LHCN-M2 (cell line): ENCODE measurements around the gene DNAH9. TPM values are rescaled to one million over a fixed set of nuclear protein-coding genes. Genes with fewer than 3 reads are reported as not detected.

Experiments
- DNase-seq: peaks from one replicate; pipeline ENCODE4 v3.0.0-alpha.2; 2012; ENCODE audit warnings: low read depth
- polyA plus RNA-seq: library from polyadenylated mRNA; unstranded; fragments of >200 nt; gene quantifications from one replicate; pipeline ENCODE4 v1.2.1, GENCODE V29; 2012; ENCODE audit warnings: missing spikeins
- total RNA-seq: library from RNA; depleted of rRNA; stranded (reverse); fragments of >200 nt; gene quantifications from 2 replicates; pipeline ENCODE4 v1.2.3, GENCODE V29; 2014; rRNA removed

Gene DNAH9, protein sequence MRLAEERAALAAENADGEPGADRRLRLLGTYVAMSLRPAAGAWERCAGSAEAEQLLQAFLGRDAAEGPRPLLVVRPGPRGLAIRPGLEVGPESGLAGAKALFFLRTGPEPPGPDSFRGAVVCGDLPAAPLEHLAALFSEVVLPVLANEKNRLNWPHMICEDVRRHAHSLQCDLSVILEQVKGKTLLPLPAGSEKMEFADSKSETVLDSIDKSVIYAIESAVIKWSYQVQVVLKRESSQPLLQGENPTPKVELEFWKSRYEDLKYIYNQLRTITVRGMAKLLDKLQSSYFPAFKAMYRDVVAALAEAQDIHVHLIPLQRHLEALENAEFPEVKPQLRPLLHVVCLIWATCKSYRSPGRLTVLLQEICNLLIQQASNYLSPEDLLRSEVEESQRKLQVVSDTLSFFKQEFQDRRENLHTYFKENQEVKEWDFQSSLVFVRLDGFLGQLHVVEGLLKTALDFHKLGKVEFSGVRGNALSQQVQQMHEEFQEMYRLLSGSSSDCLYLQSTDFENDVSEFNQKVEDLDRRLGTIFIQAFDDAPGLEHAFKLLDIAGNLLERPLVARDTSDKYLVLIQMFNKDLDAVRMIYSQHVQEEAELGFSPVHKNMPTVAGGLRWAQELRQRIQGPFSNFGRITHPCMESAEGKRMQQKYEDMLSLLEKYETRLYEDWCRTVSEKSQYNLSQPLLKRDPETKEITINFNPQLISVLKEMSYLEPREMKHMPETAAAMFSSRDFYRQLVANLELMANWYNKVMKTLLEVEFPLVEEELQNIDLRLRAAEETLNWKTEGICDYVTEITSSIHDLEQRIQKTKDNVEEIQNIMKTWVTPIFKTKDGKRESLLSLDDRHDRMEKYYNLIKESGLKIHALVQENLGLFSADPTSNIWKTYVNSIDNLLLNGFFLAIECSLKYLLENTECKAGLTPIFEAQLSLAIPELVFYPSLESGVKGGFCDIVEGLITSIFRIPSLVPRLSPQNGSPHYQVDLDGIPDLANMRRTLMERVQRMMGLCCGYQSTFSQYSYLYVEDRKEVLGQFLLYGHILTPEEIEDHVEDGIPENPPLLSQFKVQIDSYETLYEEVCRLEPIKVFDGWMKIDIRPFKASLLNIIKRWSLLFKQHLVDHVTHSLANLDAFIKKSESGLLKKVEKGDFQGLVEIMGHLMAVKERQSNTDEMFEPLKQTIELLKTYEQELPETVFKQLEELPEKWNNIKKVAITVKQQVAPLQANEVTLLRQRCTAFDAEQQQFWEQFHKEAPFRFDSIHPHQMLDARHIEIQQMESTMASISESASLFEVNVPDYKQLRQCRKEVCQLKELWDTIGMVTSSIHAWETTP (N-terminal part only)
- total RNA-seq = 0.06 TPM in 1 of 2 replicates, not detected in the other
- not detected for polyA plus RNA-seq

DNA sequence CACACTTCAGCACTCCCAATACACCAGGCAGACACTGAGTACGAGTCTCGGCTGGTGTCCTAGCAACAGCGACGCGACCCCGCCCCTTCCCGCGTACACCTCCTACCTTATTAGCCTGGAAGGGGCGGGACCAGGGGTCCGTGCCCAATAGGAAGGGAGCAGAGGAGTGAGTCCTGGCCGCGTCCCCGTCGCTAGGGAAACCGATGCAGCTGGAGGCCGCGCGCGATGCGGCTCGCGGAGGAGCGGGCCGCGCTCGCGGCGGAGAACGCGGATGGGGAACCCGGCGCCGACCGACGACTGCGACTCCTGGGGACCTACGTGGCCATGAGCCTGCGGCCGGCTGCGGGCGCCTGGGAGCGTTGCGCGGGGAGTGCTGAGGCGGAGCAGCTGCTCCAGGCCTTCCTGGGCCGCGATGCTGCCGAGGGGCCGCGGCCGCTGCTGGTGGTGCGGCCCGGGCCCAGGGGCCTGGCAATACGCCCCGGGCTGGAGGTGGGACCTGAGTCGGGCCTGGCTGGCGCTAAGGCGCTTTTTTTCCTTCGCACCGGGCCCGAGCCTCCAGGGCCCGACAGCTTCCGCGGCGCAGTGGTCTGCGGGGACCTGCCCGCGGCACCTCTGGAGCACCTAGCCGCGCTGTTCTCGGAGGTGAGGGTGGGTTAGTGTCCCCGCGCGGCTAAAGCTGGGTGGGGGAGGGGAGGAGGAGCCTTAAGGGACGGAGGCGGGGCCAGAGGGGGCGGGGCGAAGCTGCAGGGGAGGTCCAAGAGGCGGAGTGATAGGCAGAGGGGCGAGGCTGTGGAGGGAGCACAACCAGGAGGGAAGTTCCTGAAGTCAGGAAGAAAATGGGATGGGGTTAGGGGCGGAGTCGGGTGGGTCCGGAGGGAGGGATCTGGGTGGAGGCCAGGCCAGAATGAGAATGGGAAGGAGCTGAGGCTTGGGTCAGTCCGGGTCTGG is at the start of gene DNAH9:
Gene DNAH9 (plus strand): TSS at position 197 of the 948 bp plus-strand sequence. CDS start 29 bp downstream, at position 226.
- no peak for DNase-seq

DNA sequence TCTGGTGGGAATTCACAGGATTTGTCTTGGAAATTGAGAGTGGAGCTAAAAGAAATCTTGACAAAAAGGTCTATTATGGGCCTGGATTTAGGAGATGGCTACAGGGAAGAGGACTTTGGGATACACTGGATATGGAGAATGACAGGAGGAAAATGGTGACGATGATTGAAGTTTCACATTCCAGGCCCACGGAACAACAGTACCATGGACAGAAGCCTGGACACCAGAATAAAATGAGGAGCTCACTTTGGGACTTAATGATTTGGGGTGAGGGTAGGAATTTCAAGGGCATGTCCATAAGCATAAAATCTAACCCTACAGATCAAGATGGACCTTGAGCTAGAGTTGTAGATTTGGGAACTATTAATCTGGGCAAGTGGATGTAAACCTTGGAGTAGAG is 47.8 kb upstream of the DNAH9 start:
- DNase-seq = no peak

DNA sequence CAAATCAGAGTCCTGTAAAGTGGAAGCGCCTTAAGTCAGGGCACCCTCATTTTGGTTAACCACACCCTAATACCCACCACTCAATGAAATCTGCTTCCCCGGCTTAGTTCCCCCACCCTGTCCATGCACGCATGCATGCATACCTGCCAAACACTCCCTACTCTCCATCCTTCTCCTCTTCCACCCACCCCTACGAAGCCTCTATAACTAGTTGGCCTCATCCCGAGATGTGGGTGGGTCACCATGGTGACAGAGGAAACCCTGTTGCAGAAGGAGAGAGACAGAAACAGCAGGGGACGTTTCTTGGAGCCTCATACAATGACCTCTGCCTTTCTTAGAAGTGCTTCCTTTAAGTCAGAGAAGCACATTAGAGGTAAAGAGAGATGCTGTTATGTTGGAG is 46.8 kb upstream of the DNAH9 start:
- DNase-seq = no peak

DNA sequence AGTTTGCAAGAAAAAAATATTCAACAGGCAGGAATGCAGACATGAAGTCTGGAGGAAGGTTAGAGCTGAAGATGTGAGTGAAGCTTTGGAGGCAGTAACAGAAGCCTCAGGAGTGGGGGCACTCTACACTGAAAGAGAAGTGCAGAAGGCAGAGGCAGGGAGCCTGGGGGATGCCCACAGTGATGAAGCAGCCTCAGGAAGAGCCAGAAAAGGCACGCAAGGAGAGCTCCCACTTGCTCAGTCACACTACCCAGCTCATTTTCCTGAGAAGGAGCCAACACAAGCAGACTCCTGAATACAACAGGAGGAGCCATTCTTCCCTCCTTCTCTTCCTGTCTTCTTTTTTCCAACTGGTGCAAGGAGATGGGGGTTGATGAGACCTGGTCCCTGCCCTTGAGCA is 45.1 kb upstream of the DNAH9 start:
- DNase-seq = no peak

DNA sequence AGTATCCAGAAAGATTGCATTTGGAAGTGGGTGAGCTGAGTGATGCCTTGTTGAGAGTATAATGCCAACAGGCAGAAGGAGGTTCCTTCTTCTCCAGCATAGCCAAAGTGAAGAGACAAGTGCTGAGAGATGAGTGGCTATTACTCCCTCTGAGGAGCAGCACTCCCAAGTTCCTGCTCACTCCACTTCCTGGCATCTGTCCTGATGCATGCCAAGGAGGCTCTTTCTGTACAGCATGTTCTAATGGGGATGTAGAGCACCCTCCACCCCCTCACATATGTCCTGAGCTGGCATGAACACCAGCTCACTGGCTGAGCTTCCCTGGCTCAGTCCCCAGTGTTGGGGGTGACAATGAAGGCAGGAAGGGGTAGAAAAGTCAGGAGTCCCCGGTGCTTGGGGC is 44.2 kb upstream of the DNAH9 start:
- no peak for DNase-seq

DNA sequence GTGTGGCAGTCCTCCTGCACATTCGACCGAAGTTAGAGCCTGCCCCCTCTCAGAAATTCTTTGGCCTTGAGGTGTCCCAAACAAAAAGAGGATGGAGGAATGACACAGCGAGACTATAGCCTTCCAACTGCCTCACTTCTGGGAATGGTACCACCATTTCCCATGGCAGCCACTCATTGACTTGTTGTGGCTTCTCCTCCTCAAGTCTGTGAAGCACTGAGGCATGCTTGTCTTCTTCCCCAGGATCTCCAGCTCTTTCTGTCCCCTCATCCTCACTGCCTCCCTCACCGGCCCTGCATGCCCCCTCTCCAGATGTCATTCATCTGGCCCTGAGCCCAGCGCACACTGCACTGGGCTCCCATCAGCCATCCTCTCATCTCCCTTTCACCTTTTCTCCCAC is 43.7 kb upstream of the DNAH9 start:
- DNase-seq = no peak

DNA sequence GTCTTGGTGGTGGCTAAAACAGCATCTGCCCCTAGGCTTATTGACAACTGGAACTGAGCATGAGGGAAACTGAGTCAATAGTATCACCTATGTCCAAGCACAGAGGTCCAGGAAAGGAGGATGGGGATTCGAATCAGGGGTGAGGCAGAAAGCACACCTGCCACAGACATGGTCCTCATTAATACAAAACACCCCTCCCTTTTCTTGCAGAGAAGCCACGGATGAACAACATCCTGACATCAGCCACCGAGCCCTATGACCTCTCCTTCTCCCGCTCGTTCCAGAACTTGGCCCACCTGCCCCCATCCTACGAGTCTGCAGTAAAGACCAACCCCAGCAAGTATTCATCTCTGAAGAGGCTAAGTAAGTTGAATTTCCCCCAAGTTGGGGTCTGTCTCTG is 42.7 kb upstream of the DNAH9 start:
- no peak for DNase-seq

DNA sequence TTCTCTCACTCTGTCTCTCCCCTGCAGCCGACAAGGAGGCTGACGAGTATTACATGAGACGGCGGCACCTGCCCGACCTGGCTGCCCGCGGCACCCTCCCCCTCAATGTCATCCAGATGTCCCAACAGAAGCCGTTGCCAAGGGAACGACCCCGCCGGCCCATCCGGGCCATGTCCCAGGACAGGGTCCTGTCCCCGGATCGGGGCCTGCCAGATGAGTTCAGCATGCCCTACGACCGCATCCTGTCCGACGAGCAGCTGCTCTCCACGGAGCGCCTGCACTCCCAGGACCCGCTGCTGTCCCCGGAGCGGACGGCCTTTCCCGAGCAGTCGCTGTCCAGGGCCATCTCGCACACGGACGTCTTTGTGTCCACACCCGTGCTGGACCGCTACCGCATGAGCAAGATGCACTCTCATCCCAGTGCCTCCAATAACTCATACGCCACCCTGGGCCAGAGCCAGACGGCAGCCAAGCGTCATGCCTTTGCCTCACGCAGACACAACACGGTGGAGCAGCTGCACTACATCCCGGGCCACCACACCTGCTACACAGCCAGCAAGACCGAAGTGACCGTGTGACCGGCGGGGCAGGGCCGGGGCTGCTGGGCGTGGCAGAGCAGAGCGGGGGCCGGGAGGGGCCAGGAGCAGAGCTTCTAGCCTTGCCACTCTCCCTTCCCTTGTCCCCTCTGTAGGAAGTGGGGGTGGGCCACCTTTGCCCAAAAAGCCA is 40.4 kb upstream of the DNAH9 start:
- DNase-seq = no peak

DNA sequence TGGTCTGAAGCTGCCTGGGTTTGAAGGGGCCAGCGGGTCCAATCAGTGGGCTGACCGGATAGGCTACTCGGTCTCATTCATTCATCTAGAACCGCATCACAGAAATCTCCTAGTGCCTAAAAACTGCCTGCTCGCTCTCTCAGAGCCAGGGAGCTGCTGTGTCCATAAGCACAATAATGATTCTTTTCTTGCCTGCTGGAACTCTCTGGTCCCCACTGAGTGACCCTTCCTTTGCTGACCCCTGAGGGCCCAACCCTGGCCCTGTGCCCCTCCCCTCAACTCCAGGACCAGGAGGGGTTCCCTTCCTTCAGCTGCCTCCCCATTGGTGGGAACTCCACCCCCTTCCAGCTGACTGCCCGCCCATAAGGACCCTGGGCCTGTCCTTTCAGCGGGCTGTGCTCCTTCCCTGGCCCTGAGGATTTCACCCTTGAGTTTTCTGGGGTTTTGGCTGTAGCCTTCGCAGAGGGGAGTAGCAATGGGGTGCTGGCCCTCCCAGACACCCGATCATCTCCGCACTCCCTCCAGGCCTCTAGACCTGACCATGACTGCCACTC is 39.5 kb upstream of the DNAH9 start:
- no peak for DNase-seq

DNA sequence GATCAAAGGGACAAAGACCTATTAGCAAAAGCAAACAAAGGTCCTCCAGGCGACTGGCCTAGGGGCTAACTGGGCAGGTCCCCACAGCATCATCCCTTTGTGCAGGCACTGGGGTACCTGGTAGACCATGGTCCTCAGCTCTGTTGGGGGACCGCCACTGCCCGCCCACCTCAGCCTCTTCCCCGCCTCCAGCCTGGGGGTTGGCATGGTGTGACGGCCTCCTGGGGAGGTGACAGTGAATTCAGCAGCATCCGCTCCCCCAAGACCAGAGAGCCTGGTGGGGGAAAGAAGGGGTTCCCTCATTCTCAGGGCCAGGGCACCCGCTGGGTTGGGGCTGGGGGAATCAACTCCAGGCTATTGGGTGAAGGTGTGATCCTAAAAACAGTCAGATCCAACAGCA is 38.7 kb upstream of the DNAH9 start:
- DNase-seq = no peak

DNA sequence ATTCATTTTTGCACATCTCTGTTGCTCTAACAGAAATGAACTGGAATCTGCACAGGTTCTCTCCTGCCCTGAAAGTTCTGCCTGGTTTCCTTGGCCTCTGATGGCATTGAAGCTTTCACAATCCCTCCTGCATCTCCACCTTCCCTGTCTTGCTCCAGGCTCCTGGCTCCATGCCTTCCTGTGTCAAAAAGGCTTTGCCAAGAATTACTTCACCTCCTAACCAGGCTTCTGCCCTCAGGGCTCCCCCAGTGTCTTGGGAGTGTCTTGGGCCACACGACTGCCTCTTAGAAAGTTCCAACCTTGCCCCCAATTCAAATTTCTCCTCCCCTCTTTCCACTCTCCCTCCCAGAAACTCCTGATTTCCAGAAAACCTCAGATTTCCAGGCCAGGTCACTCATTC is 37.0 kb upstream of the DNAH9 start:
- DNase-seq = no peak

DNA sequence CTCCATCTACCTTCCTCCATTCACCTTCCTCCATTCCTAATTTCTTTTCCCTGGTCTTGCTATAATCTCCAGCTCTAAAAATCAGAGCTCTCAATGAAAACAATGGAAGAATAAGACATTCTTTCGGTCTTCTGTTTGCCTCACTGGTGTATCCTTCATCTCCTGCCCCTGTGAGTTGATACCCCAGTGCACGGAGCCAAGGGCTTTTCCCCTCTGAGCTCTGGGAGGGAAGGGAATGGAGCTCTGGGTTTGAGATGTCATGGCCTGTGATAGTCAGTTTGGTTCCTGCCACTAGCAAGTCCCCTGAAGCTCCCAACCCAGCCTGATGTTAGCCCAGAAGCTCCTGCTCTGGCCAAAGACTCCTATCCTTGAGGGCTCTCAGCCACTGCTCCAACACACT is 36.6 kb upstream of the DNAH9 start:
- DNase-seq = no peak

DNA sequence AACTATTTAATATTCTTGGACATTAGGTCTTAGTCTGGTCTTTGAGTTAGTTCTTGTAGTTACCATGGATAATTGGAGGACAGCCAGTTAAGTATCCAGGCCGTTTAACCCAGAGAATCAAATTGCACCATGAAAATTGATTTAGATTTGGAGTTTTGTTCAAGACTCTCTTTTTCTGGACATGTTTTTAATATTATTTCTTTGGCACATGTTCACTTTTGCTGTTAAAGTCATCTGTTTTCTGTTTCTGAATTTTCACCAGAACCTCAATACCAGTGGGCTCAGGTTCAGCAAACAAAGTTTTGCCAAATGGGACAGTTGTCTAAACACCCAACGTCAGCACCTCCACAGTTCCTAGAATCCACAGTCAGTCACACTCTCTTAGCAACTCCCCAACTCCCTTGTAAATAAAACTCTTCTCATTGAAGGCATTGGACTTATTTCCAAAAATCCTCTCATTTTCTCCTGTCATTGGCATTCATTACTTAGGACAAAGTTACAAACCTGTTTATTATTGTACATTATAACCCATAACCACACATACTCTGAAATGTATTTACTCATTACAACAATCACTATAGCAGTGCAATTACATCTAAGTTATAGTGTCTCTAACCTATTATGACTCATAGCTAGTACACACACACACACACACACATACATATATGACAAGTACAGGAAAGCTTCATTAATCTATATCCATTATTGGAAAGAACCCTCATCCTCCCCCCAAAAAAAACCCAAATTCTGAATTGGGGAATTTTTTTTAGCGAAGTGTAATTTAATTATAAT is 33.5 kb upstream of the DNAH9 start:
- DNase-seq = no peak

DNA sequence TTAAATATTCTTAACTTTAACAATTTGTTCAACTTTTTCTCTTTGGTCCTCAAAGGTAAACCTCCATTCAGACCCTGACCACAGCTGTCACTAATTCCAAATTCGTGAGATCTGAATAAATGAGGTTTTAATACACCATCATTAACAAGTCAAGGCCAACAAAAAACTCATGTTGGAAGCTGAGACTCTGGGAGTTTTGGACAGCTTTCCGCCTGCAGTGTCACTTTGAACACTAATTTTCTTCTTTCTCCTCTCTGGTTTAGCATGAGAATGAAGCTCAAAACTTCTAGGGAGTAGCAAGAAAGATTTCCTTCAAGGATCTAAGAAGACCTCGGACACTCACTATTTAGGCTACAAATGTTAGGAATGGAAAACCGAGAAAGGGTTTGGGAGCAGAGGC is 32.7 kb upstream of the DNAH9 start:
- DNase-seq = no peak

DNA sequence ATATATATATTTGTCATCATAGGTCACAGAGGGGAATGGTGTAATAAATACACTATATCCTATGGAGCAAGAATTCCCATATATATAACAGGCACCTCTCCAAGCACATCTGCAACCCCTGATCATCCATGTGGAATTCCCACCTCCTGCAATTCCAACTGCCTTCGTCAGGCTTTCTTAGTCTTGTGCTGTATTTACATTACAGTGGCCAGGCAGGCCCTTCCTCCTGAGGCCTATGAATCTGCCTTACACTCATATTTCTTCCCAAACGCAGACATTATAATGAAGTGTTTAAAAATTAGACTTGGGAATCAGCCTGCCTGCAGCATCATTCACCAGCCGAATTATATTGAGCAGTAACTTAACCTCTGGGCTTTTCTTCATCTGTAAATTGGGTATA is 19.3 kb upstream of the DNAH9 start:
- DNase-seq = no peak

DNA sequence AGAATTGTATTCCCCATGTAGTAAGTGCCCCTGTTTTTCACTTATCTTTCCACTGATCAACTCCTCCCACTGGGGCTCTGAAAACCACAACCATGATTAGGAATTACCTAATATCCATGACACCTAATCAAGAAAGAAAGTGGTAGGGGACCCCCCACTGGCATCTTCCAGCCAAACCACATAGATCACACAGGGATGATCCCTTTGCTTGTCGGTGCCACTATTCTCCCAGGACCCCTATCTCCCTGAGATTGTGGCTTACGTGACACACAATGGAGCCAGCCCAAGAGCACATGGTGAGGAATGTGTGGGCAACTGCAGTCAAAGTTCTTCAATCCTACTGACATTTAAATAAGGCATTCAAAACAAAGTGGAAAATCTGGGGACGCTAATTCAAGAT is 17.6 kb upstream of the DNAH9 start:
- no peak for DNase-seq

DNA sequence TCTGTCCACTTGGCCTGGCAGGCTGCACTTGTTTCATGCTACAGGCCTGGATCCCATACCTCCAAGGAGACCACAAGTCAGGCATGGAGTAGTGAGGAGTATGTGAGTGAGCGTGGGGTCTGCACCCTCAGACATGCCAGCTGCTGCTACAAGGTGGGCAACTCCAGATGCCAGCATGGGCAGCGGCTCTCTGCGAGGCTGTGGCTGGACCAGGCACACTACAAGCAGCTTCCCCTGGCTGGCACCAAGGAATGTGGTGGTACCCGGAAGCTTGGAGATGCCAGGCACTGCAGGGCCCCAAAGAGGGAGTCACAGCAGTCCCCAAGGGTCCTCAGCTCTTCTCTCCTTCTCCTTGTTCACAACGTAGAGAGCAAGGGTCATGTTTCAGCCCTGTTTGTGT is 16.1 kb upstream of the DNAH9 start:
- DNase-seq = no peak

DNA sequence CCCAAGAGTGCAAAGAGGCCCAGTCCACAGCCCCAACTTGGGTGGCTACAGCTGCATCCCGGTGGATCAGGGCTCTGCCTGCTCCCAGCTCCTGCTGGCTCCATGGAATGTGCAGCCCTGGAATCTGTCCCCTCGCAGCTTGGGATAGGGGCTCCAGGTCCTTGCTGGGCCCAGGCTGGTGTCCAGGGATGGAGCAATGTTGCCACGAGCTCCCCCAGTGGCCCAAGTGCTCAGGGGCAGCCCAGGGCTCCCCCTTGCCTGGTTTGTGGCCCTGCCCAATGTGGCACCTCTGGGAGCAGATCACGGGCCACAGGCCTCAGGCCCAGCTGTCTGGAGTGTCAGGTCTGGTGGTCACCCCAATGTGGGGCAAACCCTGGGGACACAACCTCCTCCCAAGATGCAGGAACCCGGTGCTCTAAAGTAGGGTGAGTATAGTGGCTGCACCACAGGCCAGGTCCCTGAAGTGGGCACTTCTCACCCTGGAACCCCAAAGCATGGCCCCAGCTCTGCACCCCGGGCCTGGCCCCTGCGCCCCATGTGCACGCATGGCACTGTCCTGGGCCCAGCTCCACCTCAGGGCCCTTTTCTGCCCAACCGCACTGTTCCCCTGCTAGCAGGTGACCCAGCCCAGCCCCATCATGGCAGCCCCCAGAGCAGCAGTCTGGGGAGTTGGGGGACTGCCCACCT is 14.8 kb upstream of the DNAH9 start:
- no peak for DNase-seq
